Transverse colon (tissue), 4 donors: ENCODE measurements around the gene HK2. TPM values are rescaled to one million over a fixed set of nuclear protein-coding genes. Genes with fewer than 3 reads are reported as not detected.

ENCODE experiments used
- DNase-seq: peaks from one replicate; pipeline ENCODE4 v3.0.0-alpha.2; 2019
- H3K27ac ChIP-seq, 4 donors: fragments of 200-600 bp; sonication (generic); 2 replicates each; pipeline ENCODE4 v1.5.1; 2016 to 2018; ENCODE audit warnings: inconsistent platforms in 4 of 4
- H3K27me3 ChIP-seq: fragments of 200-600 bp; sonication (generic); 2 replicates; pipeline ENCODE4 v1.5.1; 2017; ENCODE audit warnings: inconsistent platforms
- H3K36me3 ChIP-seq, 4 donors: fragments of 200-600 bp; sonication (generic); 2 replicates each; pipeline ENCODE4 v1.5.1; 2017 to 2019; ENCODE audit warnings: inconsistent platforms in 4 of 4
- H3K4me1 ChIP-seq, 4 donors: fragments of 200-600 bp; sonication (generic); 2 replicates each; pipeline ENCODE4 v1.5.1; 2017 to 2020; ENCODE audit warnings: inconsistent platforms in 4 of 4
- H3K4me3 ChIP-seq, 4 donors: fragments of 200-600 bp; sonication (generic); 1 replicate in 1 of 4; 2 replicates in 3 of 4; pipeline versions ENCODE4 v1.5.1 to v1.6.1; 2017 to 2019; ENCODE audit warnings: inconsistent platforms in 4 of 4
- H3K9me3 ChIP-seq, 2 donors: fragments of 200-600 bp; sonication (generic); 2 replicates each; pipeline ENCODE4 v1.5.1; 2017 to 2019; ENCODE audit warnings: inconsistent platforms in 2 of 2
- CTCF ChIP-seq, 5 experiments: fragments of 200-600 bp in 3 of 5; fragments of 450-650 bp in 2 of 5; sonication (generic) in 3 of 5; IDR thresholded peaks; 1 replicate in 2 of 5; 2 replicates in 3 of 5; pipeline ENCODE4 v1.5.1; 2016 to 2017; ENCODE audit warnings: antibody characterized with exemption in 5 of 5, inconsistent platforms in 3 of 5, mild to moderate bottlenecking in 2 of 5, moderate library complexity in 1 of 5
- EP300 ChIP-seq: sonication (generic); formaldehyde crosslinking; IDR thresholded peaks from one replicate; pipeline ENCODE4 v1.6.1; 2017; ENCODE audit warnings: antibody characterized with exemption, low read depth
- POLR2A ChIP-seq: fragments of 450-650 bp; IDR thresholded peaks from one replicate; pipeline ENCODE4 v1.6.1; 2016; ENCODE audit warnings: antibody characterized with exemption, mild to moderate bottlenecking, moderate library complexity
- POLR2AphosphoS5 ChIP-seq, 3 donors: sonication (generic); formaldehyde crosslinking; IDR thresholded peaks; one replicate each; pipeline ENCODE4 v1.6.1; 2016; ENCODE audit warnings: antibody characterized with exemption in 3 of 3
- WGBS, 2 donors: methylation state at CpG; one replicate each; pipeline ENCODE4 v1.1.5; 2018; ENCODE audit warnings: low coverage in 1 of 2; 5-methylcytosine and 5-hydroxymethylcytosine counted together
- in situ Hi-C, 4 donors: fragments of 200-750 bp; cut with MboI; loops; one replicate each; pipeline versions ENCODE4 v1.15.0 to v1.15.1; 2017; ENCODE audit warnings: low sequenced_read_pairs in 3 of 4, low pct_ligation_motif_present in 1 of 4, low pct_unique_long_range_greater_than_20kb in 1 of 4
- intact Hi-C: fragments of 100-400 bp; cut with DNase I; formaldehyde crosslinking; loops from one replicate; pipeline ENCODE4 v1.15.1; 2023; ENCODE audit warnings: low total_unique reads
- total RNA-seq, 4 donors: library from RNA; depleted of rRNA; stranded (reverse); fragments of >200 nt; gene quantifications; one replicate each; pipeline ENCODE4 v1.1.0, GENCODE V29; 2016

The HK2 gene
- total RNA-seq, 4 donors from 2014 or later: 104 to 175 (median 131) TPM

GRCh38 chr2:74870951-74871350, 37.0 kb downstream of the HK2 start:
- Histone ChIP-seq H3K4me1 (peaks cover 3 to 44% (median 18%) of the 10 kb centered on the region in 4 donors), H3K27me3 (no peaks in the 10 kb centered on the region), H3K4me3 (no peak overlapping the region), H3K36me3 (no peaks in the 10 kb centered on the region), H3K27ac (no peak overlapping the region), H3K9me3 (no peaks in the 10 kb centered on the region)
- intact Hi-C loops: no loop called here
- no peak for TF ChIP-seq CTCF (IDR thresholded peaks at IDR 0.05)
- TF ChIP-seq POLR2AphosphoS5 (IDR thresholded peaks at IDR 0.05): no peak
- TF ChIP-seq EP300: no peak
- no peak for TF ChIP-seq POLR2A
- DNase-seq: no peak
- in situ Hi-C loops: loop anchor here in 2 of 4 donors (10.0 kb wide), 1 partner anchor 156 kb away; no protein-coding TSS in a partner anchor
- 83% methylated on average over 4 of the region's 4 CpGs; no CpG with 5 or more reads in 1 of the 2 donors for WGBS, 2 donors

GRCh38 chr2:74871414-74871813, 37.5 kb downstream of the HK2 start:
- intact Hi-C loops (no loop called here), in situ Hi-C loops (loop anchor here in 2 of 4 donors (10.0 kb wide), 1 partner anchor 157 kb away; no protein-coding TSS in a partner anchor)

GRCh38 chr2:74872389-74872836, 38.5 kb downstream of the HK2 start:
- WGBS, 2 donors: 59 to 100% methylated on average over 1 to 2 of the region's 2 CpGs
- no peak overlapping the region for H3K27ac ChIP-seq
- DNase-seq: no peak

More at GRCh38 chr2:74871414-74871813, 37.5 kb downstream of the HK2 start:
- TF ChIP-seq EP300 (no peak), POLR2A (no peak), POLR2AphosphoS5 (IDR thresholded peaks at IDR 0.05) (no peak), CTCF (IDR thresholded peaks at IDR 0.05) (no peak)
- no peaks in the 10 kb centered on the region for H3K36me3 ChIP-seq
- no peak overlapping the region for H3K27ac ChIP-seq
- DNase-seq: no peak
- no peaks in the 10 kb centered on the region for H3K9me3 ChIP-seq
- no peaks in the 10 kb centered on the region for H3K27me3 ChIP-seq
- peaks cover 3 to 42% (median 21%) of the 10 kb centered on the region in 4 donors for H3K4me1 ChIP-seq
- WGBS, 2 donors: 94% methylated on average over 6 of the region's 6 CpGs; no CpG with 5 or more reads in 1 of the 2 donors
- H3K4me3 ChIP-seq: no peak overlapping the region

More at GRCh38 chr2:74872389-74872836, 38.5 kb downstream of the HK2 start:
- H3K4me3 ChIP-seq: no peak overlapping the region
- H3K27me3 ChIP-seq: no peaks in the 10 kb centered on the region
- no peaks in the 10 kb centered on the region for H3K9me3 ChIP-seq
- peaks cover 0 to 3% (median 0%) of the 10 kb centered on the region in 4 donors for H3K36me3 ChIP-seq
- in situ Hi-C loops: loop anchor here in 2 of 4 donors (10.0 kb wide), 1 partner anchor 158 kb away; no protein-coding TSS in a partner anchor
- intact Hi-C loops: no loop called here
- H3K4me1 ChIP-seq: peaks cover 3 to 42% (median 21%) of the 10 kb centered on the region in 4 donors
- TF ChIP-seq POLR2AphosphoS5 (IDR thresholded peaks at IDR 0.05) (no peak), CTCF (IDR thresholded peaks at IDR 0.05) (no peak), EP300 (no peak), POLR2A (no peak)
